HK-2 (cell line): ENCODE measurements around the gene ARHGAP12.
A peak's percentile ranks its signal among the peaks of the same experiment; 100 is the strongest.

Experiments
- DNase-seq: peaks from one replicate; pipeline ENCODE4 v3.0.0-alpha.2; 2018; ENCODE audit not compliant: unreplicated experiment

ARHGAP12 gene

DNA sequence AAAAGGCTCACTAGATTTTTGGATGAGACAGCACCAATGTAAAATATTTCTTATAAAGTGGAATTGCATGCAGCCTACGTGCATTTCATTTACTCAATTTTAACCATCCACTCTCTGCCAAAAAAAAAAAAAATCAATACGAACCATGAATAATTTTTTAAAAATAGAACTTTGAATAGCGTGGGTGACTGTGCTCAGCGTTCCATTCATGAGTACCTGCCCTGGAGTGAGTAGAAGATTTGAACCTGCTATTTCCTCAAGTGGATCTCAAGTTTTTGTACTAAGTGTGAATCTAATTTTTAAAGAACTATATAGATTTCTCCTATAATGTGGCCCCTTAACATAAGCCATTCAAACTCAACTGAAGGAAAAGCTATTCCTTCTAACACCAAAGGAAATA lies 105.3 kb downstream of the ARHGAP12 start:
- DNase-seq: no peak

DNA sequence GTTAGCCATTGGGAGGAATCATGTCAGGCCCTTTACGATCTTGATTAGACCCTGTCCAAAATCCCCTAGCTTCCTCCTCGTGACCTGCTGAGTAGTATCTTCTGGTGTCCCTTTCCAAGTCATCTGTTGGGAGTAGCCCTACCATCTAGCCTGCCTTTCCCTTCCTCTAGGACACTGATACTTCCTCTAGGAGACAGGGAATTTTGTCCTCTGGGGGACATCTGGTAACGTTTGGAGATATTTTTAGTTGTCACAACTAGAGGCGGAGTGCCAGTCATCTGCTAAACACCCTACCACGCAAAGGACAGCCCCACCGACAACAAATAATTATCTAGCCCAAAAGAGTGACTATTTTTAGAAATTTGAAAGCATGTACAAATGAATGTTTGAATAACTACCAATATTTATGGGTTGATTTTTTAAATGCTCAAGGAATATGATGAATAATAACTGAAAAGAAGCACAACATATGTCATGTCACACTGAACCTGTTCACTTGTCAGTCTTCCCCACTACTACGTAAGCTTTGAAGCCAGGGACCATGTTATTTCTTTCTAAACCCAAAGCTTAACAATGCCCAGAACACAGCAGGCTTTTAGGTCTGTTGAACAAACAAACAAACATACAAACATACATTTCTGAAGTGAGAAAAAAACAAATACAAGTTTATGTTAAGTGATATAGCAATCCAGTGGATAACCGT lies 105.9 kb downstream of the ARHGAP12 start:
- DNase-seq: no peak

DNA sequence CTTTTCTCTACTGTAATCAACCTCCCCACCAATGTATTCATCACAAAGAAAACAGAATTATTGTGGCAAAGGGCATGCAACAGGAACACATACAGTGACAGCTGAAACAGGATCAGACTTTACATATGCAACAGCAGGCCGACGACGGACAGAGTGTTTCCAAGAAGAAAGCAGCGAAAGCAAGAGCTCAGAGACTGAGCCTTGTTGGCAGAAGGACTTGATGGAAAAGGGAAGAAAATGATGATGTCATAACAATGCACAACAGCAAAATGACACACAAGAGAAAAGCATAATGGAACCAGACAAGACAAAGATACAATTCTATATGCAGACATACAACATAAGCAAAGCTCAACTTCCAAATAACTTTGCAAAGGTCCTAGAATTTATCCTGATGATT lies 106.5 kb downstream of the ARHGAP12 start:
- no peak for DNase-seq

DNA sequence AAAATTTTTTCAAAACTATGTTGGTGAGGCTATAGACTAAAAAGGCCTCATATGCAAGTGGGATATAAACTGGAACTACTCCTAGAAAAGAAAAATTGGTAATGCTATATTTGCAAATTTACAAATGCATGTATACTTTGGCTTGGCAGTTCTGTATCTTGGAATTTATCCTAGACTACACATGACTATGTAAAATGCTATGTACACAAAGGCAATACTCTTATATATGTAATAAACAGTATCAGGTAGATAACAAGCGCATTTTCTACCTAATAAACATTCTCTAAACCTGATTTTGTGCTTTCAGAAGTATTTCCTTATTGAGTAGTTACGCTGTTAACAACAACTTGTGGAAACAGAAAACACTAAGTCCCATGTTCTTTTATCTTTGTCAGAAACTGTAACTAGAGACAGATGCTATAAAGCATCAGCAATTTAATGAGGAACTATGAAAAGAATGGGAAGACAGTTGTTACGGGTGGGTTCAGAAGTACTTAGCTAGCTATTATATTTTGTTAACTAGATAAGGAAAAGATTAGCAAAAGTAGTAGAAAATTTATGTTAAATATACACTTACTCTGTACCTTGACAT lies 107.8 kb downstream of the ARHGAP12 start:
- no peak for DNase-seq

DNA sequence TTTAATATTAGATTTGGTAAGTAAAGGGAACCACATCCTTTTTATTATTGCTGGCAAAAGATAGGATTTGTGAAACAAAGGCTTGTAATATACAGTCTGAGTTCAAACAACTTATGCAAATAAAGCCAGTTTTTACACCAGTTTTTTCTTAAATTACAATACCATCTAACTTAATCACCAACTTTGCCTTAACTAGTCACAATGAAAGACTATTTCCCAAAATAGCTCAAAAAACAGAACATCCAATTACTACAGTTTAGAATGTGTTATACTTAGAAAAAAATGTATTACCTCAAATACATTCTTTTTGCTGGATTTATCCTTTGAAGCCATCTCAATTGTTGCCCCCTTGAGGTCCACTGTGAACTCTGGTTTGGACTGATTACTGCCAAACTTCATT lies 108.5 kb downstream of the ARHGAP12 start:
- no peak for DNase-seq

DNA sequence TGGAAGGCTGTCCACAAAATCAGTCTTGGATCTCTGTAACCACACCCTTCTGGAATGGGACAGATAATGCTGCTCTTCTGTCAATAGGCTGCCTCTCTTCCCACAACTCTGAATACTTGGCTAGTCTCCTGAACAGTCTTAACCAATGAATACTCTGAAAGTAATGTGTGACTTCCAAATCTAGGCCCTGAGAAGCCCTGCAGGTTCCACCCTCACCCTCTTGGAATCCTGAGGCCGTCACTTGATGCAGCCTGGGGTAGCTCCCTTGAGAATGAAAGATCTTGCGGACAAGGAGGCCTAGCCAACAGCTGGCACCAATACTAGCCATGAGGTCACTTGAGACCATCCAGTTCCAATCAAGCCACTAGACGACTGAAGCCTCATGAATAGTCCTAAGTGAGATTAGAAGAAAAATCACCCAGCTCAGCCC lies 109.2 kb downstream of the ARHGAP12 start:
- no peak for DNase-seq

DNA sequence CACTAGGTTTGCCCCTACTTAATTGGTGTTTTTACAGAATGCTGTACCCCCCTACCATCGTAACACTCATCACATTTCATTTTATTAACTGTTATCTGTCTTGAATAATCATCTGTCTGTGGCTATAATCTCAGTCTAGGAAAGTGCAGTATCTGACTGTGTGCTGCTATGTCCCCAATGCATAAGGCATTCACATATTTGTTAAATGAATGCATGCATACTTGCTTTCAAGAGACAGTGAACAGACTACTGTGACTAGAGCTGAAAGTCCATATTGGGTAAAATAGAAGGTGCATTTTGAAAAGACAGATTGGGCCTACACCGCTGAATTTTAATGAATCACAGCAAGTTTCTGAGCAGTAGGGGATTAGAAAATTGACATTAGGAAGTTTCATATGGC lies 112.3 kb downstream of the ARHGAP12 start:
- DNase-seq: no peak

DNA sequence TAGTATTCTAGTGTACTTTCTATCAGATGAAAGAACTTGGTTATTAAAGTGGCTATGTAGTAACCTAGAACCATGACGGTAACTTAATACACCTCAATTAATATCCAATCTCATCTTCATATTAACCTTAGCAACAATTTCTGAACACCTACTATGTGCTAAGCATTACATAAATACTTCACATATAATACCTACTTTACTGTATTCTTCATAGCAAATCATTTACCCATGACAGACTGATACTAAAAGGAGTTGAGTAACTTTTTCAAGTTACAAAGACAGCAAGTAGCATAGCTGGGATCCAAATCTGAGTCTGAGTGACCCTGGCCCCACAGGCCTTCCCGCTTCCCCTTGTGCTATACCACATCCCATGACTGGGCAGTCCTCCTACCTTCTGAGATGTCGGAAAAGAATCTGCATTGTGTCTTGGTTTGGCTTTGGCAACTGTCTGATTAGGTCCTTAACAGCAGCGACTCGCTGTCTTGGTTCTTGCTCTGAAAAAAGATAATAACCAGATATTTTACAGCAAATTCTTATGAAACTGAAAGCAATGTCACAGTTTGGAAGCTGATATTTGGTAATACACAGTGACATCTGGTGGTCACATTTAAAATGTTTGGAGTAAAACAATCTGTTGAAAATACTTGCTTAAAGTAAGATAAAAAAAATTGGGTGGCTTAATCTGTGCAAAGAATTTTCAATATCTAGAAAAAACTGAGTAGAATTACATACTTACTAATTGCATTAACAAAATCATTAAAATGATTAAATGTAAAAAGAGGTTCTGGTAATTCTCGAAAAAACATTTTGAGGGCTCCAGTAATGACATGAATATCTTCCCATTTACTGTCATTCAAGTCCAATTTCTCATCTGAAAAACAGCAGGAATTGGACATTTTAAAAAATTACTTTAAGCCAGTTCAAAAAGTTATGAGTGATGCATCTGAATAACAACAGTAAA lies 120.1 kb downstream of the ARHGAP12 start:
- peak; percentile 1 for DNase-seq

DNA sequence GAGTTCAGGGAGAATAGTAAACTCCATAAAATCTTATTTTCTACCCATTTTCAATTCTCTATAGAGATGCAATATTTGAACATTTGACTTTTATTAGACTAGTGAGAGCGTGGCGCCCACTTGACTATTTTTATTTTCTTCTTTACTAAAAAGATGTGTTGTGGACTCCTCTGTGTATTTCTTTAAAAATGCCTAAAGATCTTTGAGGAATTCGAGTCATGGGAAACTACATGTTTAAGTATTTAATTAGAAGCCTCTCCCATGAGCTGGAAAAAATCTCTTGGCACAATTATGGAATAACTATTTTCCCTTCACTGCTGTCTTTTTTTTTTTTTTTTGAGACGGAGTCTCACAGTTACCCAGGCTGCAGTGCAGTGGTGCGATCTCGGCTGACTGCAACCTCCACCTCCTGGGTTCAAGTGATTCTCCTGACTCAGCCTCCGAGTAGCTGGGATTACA lies 124.2 kb downstream of the ARHGAP12 start:
- no peak for DNase-seq

DNA sequence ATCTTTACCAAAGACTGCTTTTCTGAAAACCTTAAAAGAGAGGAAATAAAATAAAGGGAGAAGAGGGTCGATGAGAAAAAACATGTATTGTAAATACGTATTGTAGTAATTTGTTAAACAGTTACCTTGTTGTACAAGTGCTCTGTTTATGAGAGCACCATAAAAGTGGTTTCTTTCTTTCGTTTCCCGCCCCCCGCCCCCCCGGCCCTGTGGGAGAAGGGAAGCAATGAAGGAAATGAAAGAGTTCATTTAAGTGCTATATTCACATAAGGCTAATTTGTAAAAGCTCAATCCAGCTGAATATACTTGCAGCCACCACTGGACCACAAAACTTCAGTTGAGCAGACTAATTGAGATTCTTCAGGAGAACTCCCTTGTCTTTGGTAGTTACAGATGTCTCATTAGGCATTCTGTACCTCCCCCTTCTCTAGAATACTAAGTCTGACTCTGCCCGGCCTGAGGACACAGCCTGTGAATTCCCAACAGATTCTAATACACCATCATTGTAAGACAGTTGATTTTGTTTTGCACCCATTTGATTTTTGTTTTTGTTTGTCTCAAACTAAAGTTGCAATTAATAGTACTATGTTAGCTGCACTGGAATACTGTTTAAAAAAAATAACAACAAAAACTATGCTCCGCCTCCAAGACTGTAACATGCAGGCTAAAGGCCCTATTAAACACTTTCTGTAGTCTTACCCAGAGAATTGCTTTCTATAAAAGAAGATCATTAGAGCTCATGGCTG lies 124.9 kb downstream of the ARHGAP12 start:
- DNase-seq: no peak

DNA sequence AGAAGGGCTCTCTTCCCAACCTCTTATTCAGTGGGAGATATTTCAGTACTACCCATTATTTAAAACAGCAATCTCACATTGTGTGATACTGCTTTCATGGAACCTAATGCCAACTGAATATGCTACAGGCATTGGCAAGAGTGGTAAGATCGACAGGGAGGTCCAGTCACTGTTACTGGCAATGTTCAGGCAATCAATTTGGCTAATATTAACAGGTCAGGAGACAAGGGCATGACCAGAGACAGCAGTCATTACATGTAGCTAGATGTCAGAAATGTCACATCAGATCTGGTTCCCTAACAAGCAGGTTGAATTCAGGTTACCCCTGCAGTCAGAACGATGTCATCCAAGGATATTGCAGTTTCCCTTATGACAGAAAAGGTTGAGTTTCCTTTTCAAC lies 129.4 kb downstream of the ARHGAP12 start:
- no peak for DNase-seq

DNA sequence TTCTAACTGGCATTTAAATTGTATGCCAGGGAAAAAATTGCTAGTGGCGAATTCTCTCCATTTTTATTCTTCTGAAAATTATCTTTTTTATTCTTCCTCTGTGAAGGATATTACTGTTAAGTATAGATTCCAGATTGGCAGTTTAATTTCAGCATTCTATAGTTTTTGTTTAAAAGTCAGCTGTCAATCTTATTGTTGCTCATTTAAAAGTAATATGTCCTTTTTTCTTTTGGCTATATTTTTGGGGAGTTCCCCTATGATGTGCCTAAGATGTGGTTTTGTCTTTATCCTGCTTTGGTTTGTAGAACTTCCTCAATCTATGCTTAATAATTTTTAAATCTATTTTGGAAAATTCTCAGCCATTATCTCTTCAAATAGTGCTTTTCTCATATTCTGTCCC lies 135.9 kb downstream of the ARHGAP12 start:
- no peak for DNase-seq

DNA sequence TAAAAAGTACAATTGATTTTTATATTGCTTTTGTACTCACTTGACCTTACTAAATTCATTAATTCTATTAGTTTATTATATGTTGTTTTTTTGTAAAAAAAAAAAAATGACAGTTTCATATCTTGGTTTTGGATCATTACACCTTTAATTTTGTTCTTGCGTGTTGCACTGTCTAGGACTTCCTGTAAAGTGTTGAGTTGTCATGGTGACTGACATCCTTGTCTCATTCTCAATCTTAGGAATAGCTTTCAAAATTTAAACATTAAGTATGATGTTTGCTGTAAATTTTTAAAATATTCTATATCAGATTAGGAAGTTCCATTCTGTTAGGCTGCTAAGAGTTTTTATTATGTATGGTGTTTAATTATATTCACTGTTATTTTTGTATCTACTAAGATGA lies 139.1 kb downstream of the ARHGAP12 start:
- DNase-seq: no peak

DNA sequence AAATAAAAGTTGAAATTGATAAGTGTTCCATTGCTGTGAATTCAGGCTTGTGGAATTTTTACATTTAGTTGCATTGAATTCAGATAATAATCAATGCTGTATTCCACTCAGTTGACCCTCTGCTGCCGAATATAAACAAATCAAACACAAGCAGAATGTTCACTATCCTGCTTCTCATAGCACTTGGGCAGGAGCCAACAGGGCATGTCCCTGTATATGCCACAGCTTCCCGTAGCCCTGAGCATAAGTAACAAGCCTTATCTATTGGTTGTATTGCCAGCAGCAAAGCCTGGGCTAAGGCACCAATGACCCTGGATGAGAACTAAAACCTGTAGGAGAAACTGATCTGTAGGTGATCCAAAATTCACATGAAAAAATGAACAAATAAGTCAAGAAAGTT lies 145.9 kb downstream of the ARHGAP12 start:
- DNase-seq: no peak

DNA sequence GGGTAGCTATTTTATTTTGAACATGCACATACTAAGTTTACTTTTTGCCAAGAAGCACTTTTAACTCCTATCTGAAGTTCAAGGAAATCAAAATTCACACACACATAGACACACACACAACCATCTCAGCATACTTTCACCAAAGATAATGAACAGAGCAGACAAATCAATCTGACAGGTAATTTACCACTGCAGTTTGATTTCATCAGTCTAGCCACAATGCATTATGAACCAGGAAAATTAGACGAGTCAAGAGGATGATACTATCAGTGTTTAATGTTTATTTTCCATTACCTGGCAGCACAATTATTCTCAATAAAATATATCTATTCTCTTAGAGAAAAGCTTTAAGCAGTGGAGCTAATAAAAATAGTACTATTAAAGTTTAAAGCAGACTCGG lies 147.9 kb downstream of the ARHGAP12 start:
- no peak for DNase-seq

DNA sequence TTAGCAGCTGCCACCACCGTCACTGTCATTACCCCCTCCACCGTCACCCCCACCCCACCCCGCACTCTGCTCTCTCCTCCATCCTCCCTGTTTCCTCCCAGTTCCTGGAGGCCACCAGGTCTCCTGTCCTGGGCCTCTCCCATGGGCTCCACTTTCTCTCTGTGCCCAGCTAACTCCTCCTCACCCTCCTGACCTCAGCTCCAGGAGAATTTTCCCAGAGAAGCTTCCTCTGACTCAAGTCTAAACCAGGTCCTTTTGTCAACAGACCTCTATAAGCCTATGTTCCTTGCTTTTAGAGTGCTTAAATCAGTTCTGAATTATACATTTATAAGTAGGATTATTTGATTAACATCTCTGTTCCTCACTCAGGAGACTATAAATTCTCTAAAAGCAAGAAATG lies 150.0 kb downstream of the ARHGAP12 start:
- no peak for DNase-seq

DNA sequence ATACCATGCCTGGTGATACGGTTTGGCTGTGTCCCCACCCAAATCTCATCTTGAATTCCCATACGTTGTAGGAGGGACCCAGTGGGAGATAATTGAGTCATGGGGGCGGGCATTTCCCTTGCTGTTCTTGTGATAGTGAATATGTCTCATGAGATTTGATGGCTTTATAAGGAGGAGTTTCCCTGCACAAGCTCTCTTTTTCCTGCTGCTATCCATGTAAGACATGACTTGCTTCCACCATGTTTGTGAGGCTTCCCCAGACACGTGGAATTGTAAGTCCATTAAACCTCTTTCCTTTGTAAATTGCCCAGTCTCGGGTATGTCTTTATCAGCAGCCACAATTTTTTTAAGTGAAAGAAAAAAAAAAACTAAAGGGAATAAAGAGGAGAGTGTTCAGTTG lies 152.5 kb downstream of the ARHGAP12 start:
- DNase-seq: no peak

DNA sequence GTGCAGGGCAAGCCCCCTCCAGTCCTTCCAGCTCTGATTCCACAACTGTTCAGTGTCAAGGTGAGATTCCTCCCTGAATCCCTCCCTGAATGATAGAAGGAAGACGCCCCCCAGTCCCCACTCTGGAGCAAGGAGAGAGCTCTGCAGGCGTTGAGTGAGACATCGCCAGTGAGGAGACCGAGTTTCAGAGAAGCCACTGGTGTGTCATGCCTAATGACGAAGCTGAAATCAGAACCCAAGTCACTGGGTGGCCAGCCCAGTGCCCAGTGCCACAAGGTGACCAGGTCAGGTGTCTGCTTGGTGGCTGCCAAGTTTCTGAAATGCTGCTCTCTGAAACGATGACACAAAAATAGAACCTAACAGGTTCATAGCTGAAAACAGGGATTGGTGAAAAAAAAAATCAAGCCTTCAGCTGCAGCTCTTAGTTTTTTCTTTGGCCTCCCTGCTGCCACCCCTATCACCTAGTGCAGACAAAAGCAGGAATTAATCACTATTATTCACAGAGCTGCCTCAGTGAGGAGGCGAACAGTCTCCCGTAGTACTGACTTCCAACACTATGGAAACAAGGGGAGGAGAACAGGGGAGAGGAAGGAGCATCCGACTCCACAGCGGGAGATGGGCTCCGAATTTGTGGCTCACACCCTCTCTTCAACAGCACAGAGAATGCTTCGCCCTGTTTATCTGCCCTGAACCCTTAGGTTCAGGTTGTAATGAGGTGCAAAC lies 153.5 kb downstream of the ARHGAP12 start:
- DNase-seq: no peak

DNA sequence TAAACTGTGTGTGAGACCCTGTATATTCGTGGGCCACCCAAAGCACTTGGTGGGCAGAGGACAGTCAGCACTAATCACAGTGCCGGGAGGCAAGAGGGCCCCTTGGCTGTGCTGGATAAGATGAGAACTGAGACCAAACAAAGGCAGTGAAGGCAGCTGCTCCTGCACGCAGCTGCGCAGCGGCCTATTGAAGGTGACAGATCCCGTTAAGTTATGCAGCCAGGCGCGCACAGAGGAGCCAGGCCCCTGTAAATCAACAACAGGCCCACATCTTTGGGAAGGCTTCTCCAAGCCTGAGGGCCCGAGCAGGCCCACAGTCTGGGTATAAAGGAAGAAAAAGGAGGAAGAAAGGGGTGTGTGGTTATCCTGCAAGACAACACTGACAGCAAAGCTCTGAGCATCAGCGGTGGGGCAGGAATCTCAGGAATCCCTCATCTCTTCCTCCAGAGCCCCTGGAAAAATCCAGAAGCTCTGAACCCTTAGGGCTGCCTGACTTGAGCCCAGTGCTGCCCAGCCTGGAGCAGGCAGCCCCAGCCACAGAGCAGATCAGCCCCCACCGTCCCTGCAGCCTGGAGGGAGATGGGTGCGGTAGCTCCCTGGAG lies 154.2 kb downstream of the ARHGAP12 start:
- DNase-seq: no peak

DNA sequence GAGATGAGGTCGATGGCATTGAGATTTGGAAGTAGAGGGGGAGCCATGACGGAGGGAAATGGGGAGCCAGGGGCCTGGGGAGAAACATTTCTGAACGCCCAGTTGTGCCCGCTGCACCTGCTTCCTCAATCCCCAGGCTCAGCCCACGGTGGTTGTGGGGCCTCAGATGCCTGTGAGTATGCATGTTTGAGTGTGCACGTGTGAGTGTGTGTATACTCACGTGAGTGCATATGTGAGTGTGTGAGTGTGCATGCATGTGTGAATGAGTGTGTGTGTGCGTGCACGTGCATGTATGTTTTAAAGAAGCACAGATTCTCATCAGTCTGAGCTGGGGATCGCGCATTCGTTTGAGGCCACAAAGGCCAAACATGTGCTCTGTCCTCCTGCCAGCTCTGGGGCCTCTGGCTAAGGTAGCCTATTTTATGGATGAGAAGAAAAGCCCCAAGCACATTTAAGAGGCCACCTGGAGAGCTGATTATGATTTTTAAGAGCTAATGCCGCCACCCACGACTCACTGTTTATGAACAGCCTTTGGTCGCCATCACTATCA lies 154.8 kb downstream of the ARHGAP12 start:
- no peak for DNase-seq
